ENCODE results near the gene KRT83. TPM values are rescaled to one million over a fixed set of nuclear protein-coding genes. Genes with fewer than 3 reads are reported as not detected.
A peak's percentile ranks its signal among the peaks of the same experiment; 100 is the strongest.
"Not testable (repeated sequence)": the region's sequence is repeated elsewhere in the genome, so short reads cannot be mapped to it uniquely, and the experiment has no call there.

The KRT83 gene
- polyA plus RNA-seq, 1 donor (not counting 4 experiments of a cell fraction or from before 2014, with no cell fraction given): not detected

GRCh38 chr12:52315721-52316120 is 5.5 kb downstream of the KRT83 start:
- DNase-seq (ENCODE audit: low read depth, low spot score); H3K36me3 ChIP-seq (ENCODE audit: control insufficient read depth in 2 of 2, extremely low read depth in 1 of 2, insufficient read depth in 2 of 2, low read length in 2 of 2); H3K4me2 ChIP-seq (ENCODE audit: control insufficient read depth, extremely low read depth, insufficient read depth, low read depth, low read length); dilution Hi-C loops (cut with MboI; ENCODE audit: extremely low pct_ligation_motif_present, low sequenced_read_pairs); H3K9ac ChIP-seq (ENCODE audit: control insufficient read depth, extremely low read depth, insufficient read depth, low read length); H3K4me3 ChIP-seq (ENCODE audit: control insufficient read depth in 2 of 3, extremely low read depth in 1 of 3, insufficient read depth in 2 of 3, low read depth in 1 of 3, low read length in 3 of 3); H3K9me1 ChIP-seq (ENCODE audit: control insufficient read depth, extremely low read depth, insufficient read depth, low read length); H4K20me1 ChIP-seq (ENCODE audit: control insufficient read depth, extremely low read depth, insufficient read depth, low read length); H2AFZ ChIP-seq (ENCODE audit: control insufficient read depth, low read length); H3K79me2 ChIP-seq (ENCODE audit: control insufficient read depth, insufficient read depth, low read length); H3K27ac ChIP-seq (ENCODE audit: control insufficient read depth, insufficient read depth, low read length); H3K9me3 ChIP-seq (ENCODE audit: control insufficient read depth, low read depth, low read length); H3K4me1 ChIP-seq (ENCODE audit: control insufficient read depth, extremely low read depth, insufficient read depth, low read length); FAIRE-seq: not testable (repeated sequence)
- peaks cover 11% of the 10 kb centered on the region for H3K27me3 ChIP-seq (ENCODE audit: control insufficient read depth, extremely low read depth, insufficient read depth, low read length)
- TF ChIP-seq CTCF (optimal IDR thresholded peaks at IDR 0.05 in 1 of 3, IDR thresholded peaks at IDR 0.05 in 1 of 3, conservative IDR thresholded peaks at IDR 0.05 in 1 of 3; ENCODE audit: extremely low read depth in 1 of 3, insufficient read depth in 2 of 3, low read length in 3 of 3): peak; percentile 46 to 51 (median 48)

- no peak overlapping the region for H3K27ac ChIP-seq (ENCODE audit: control insufficient read depth, insufficient read depth, low read length)
- H3K79me2 ChIP-seq (ENCODE audit: control insufficient read depth, insufficient read depth, low read length): no peaks in the 10 kb centered on the region
- no peak overlapping the region for H2AFZ ChIP-seq (ENCODE audit: control insufficient read depth, low read length)
- no peaks in the 10 kb centered on the region for H3K9me1 ChIP-seq (ENCODE audit: control insufficient read depth, extremely low read depth, insufficient read depth, low read length)
- H3K4me3 ChIP-seq (ENCODE audit: control insufficient read depth in 2 of 3, extremely low read depth in 1 of 3, insufficient read depth in 2 of 3, low read depth in 1 of 3, low read length in 3 of 3): no peak overlapping the region
- no peak overlapping the region for H3K9ac ChIP-seq (ENCODE audit: control insufficient read depth, extremely low read depth, insufficient read depth, low read length)
- H3K4me2 ChIP-seq (ENCODE audit: control insufficient read depth, extremely low read depth, insufficient read depth, low read depth, low read length): no peak overlapping the region
- TF ChIP-seq EZH2 (IDR thresholded peaks at IDR 0.05; ENCODE audit: low read length) (no peak), CTCF (optimal IDR thresholded peaks at IDR 0.05 in 1 of 3, IDR thresholded peaks at IDR 0.05 in 1 of 3, conservative IDR thresholded peaks at IDR 0.05 in 1 of 3; ENCODE audit: extremely low read depth in 1 of 3, insufficient read depth in 2 of 3, low read length in 3 of 3) (no peak)
- no peaks in the 10 kb centered on the region for H3K4me1 ChIP-seq (ENCODE audit: control insufficient read depth, extremely low read depth, insufficient read depth, low read length)
- H3K9me3 ChIP-seq (ENCODE audit: control insufficient read depth, low read depth, low read length): no peaks in the 10 kb centered on the region
- peaks cover 13% of the 10 kb centered on the region for H3K27me3 ChIP-seq (ENCODE audit: control insufficient read depth, extremely low read depth, insufficient read depth, low read length)
- DNase-seq (ENCODE audit: low read depth, low spot score) (no peak), FAIRE-seq (no peak)
- H3K36me3 ChIP-seq (ENCODE audit: control insufficient read depth in 2 of 2, extremely low read depth in 1 of 2, insufficient read depth in 2 of 2, low read length in 2 of 2): no peaks in the 10 kb centered on the region
- no peaks in the 10 kb centered on the region for H4K20me1 ChIP-seq (ENCODE audit: control insufficient read depth, extremely low read depth, insufficient read depth, low read length)
- dilution Hi-C loops (cut with MboI; ENCODE audit: extremely low pct_ligation_motif_present, low sequenced_read_pairs): no loop called here
Measured at GRCh38 chr12:52314511-52314910, 6.7 kb downstream of the KRT83 start.
